HTR-8/SVneo (cell line): Measurements from ENCODE around the gene NRXN3.

Experiments used
- DNase-seq: peaks from one replicate; pipeline ENCODE4 v3.0.0; 2011; ENCODE audit warnings: low spot score, mixed read lengths; ENCODE audit not compliant: insufficient read length
- FAIRE-seq: peaks from 2 replicates; lab custom pipeline; 2011; peaks lifted over from hg19 to GRCh38; lab: Jason Lieb, UNC

Gene NRXN3

DNA sequence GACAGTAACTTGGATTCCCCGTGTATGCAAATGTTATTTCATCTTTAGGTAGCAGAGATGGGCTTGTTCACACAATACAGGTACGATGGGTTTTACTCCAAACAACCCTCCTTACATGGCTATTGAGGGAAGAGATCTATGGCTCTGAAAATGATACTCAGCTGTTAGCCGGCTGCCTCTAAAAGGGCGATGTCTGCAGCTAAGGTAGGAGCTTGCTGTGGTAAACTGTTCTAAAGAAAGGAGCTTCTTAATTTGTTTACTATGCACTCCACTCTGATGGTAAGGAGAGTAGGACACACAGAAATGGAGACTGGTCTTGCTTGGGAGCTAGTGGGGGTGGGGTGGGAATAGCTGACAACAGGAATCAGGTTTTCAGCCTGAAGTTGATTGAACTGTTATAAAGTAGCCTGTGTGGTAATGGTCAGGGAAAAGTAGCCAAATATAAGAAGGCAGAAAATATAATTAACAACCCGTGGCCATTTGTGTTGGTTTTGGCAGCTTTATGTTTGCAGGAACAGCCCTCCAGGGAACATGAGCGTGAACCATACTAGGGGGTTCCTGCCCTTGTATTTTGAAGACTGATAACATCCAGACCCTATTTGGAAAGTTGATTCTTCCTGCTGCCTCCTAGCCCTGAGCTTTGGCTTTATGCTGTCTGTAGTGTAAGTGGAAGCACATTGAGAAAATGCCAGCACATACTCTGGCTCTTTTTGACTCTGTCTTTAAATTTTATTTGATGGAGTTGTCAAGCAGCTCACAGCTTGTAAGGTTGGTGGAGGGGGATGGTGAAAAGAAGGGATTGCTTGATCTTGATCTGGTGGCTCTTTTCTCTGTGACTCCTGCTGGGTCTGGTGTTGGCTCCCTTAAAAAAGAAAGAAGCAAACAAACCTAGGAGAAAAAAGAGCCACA, 1111.3 kb downstream of the NRXN3 start:
- no peak for FAIRE-seq
- DNase-seq: no peak

DNA sequence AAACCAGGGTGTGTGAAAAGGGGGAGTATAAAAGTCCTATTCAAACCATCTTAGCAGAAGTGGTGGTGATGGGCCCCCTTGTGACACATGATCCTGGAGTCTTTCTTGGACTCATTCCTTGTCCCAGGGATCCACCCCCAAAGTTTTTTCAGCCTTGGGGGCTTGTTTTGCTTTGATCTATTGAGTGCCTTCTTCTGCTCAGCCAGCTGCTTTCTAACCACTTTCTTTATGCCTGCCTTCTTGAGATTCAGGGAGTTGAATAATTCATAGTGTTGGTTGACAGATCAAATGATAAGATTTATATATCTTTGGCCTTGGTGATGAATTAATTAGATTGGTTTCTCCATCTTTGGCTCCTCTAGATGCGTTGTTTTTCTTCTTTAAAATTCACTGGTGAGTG, 1114.4 kb downstream of the NRXN3 start:
- FAIRE-seq (no peak), DNase-seq (no peak)

DNA sequence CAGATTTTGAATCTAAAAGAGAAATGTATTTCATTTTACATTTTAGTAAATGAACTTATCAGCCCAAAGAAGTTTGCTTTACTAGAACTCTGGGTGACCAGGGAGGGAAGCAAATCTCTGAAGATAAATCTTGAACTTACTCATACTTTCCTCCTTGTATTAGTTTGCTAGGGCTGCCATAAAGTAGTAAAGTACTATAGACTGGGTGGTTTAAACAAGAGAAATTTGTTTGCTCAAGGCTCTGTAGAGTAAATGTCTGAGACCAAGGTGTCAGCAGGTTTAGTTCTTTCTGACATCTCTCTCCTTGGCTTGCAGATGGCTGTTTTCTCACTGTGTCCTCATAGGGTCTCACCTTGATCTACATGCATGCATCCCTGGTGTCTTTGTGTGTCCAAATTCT, 1115.1 kb downstream of the NRXN3 start:
- DNase-seq (no peak), FAIRE-seq (no peak)

- DNase-seq (no peak), FAIRE-seq (no peak)
Measured at GRCh38 chr14:79287976-79288375, 1117.8 kb downstream of the NRXN3 start.

DNA sequence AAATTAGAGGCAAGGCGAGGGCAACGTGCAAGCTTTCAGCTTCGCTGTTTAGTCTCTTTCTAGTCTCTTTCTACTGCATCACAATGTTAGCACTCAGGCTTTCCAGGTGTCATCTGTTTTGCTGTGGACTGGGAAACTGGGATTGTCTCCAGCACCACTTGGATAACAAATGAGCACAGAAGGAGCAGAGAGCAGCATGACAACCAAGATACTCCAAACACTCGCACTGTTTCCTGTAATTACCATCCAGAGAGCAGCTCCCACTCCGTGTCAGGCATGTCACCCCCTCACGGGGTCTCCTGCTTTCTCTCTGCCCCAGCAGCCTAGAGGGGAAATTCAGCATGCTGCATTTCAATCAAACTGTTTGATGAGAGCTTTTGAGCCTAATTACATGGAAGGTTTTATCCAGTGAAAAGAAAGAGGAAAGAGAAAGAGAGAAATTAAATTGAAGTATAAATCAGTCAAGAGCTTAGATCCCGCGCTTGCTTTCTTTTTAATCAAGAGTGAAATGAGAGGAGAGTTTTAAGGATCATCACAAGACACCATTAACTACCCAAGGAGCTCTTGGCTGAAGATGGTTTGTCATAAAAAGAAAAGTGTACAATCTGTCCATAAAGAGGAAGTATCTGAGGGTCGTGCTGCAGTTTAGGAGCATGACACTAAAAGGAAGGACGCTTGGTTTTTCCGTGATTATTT, 1123.5 kb downstream of the NRXN3 start:
- no peak for FAIRE-seq
- DNase-seq: no peak

DNA sequence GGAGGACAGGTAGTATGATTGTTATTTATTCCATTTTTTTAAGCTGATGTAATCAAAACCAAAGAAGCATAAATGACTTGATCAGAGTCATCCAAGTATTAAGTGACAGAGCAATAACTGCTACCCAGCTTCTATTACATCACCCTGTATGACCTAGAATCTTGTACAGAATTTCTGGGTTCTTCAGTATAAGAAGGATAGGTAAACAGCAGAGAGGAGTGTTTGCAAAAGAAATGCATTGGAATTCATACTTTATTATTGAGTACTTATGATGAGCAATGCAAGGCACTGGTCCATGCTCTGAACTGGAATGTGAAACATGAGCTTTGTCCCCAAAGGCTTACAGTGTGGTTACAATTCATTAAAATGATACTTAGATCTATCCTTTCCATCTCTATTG, 1124.3 kb downstream of the NRXN3 start:
- FAIRE-seq: no peak
- no peak for DNase-seq

- DNase-seq (no peak), FAIRE-seq (no peak)
Measured at GRCh38 chr14:79295385-79295784, 1125.2 kb downstream of the NRXN3 start.

GRCh38 chr14:79298373-79298772, 1128.2 kb downstream of the NRXN3 start:
- FAIRE-seq: no peak
- DNase-seq: no peak

GRCh38 chr14:79299162-79299561, 1129.0 kb downstream of the NRXN3 start:
- DNase-seq: no peak
- FAIRE-seq: no peak

- DNase-seq (no peak), FAIRE-seq (no peak)
Measured at GRCh38 chr14:79304279-79304678, 1134.1 kb downstream of the NRXN3 start.

- FAIRE-seq (no peak), DNase-seq (no peak)
Measured at GRCh38 chr14:79306546-79306945, 1136.4 kb downstream of the NRXN3 start.

DNA sequence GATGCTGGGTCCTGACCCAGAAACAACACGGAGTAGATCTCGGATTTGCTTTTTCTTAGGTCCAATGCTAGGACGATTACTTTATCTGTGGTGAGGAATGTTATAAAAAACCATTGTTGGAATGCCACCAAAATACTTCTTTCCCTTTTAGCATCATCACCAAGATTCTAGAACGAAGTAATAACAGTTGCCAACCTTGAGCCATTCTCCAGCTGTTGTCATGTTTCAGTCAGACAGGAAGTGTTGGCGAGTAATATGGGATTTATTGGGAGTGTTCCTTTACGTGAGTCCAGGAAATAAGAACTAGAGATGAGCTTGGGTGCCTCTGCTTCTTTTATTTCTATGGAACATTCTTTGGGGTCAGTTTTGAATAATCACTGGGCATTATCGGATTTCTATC, 1148.2 kb downstream of the NRXN3 start:
- DNase-seq: no peak
- FAIRE-seq: no peak

- FAIRE-seq (no peak), DNase-seq (no peak)
Measured at GRCh38 chr14:79320561-79320960, 1150.4 kb downstream of the NRXN3 start.

GRCh38 chr14:79321070-79321469, 1150.9 kb downstream of the NRXN3 start:
- FAIRE-seq: no peak

GRCh38 chr14:79325071-79325470, 1154.9 kb downstream of the NRXN3 start:
- DNase-seq: no peak
- no peak for FAIRE-seq

More at GRCh38 chr14:79321070-79321469, 1150.9 kb downstream of the NRXN3 start:
- no peak for DNase-seq

DNA sequence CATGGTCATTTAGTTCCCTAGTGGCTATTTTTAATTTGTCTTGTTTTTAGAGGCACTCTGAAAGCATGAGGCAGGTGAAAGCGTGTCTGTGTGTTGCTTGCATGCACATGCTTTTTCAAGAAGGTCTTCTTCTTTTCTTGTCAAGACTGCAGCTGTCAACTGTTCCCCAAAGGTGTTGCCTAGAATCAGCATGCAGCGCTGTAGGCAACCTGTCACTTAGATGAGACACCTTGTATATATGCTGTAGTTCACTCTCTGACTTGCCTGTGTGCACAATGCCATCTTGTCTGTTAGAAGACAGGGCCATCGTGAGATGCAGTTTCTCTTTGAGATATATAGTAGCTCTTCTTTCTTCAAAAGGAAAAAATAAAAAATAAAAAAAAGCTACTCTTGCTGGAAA, 1155.4 kb downstream of the NRXN3 start:
- DNase-seq (no peak), FAIRE-seq (no peak)

GRCh38 chr14:79328863-79329262, 1158.7 kb downstream of the NRXN3 start:
- no peak for DNase-seq

GRCh38 chr14:79331830-79332229, 1161.7 kb downstream of the NRXN3 start:
- DNase-seq (no peak), FAIRE-seq (no peak)

More at GRCh38 chr14:79328863-79329262, 1158.7 kb downstream of the NRXN3 start:
- no peak for FAIRE-seq

DNA sequence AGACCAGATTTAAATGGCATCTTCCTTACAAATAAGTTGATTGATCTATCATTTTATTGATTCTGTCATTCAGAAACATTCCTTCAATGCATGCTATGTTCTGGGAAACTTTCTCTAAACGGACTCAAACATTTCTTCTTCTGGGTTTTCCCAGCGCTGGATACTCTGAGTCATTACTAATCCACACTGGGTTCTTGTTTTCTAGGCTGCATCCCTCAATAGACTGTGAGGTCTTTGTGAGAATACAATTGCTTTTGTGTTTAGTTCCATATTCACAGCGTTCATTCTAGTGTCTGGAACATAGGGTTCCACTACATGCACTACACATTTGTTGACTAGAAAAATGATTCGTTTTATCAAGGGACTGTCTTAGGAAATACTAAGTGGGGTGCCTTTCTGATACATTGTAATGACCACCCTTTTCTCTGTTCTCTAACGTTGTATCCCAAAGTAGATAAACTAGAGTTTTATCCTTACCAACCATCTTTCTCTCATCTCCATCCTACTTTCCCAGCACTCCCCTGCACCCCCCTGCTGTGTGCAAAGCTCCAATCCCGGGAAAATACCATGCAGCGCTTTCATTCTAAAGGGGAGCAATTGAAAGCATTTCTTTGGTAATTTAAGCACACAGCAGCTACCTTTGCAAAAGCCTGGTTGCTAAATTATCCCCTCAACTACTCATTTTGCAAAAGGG, 1162.5 kb downstream of the NRXN3 start:
- no peak for FAIRE-seq
- DNase-seq: no peak

DNA sequence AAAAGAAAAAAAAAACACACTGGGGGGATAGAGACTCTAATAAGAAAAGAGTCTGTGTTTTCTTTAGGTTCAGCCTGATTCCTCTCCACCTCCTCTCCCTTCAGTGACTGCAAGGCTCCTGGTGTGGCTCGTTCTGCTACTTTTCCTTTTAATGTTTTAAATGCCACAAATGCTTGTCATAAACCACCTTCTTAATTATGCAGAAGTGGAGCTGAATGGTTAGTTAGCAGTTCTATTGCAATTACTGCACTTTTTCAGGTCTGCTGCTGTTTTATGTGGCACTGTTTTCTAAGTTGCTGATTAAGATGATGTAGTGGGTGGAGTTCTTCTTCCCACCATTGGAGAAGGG, 1163.0 kb downstream of the NRXN3 start:
- DNase-seq: no peak
- FAIRE-seq: no peak

DNA sequence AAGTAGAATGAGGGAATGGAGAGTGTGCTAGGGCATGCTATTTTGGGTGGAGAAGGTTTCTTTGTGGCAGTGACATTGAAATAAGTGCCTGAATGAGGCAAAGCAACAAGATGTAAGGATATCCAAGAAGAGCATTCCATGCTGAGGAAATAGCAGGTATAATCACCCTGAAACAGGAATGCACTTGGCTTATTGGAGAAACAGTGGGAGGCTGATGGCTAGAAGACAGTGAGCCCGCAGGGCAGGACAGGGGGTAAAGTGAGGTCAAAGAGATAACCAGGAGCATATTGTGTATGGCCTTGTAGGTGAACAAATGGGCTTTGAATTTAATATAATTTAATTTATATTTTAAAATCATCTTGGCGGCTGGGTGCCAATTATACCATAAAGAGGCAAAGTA, 1164.1 kb downstream of the NRXN3 start:
- FAIRE-seq (no peak), DNase-seq (no peak)
